PFSK-1 (cell line): ENCODE data around the gene KCNJ9.

ENCODE experiments used
- FOXP2 ChIP-seq: optimal IDR thresholded peaks from 2 replicates; pipeline ENCODE3; 2011; ENCODE audit warnings: borderline replicate concordance, control low read depth, inconsistent platforms; ENCODE audit not compliant: insufficient read depth; ENCODE audit errors: extremely low read length, extremely low read depth
- POLR2AphosphoS5 ChIP-seq: IDR thresholded peaks from 2 replicates; pipeline ENCODE4 v1.6.1; 2012; ENCODE audit warnings: low read depth, mild to moderate bottlenecking, control low read depth, low read length, moderate library complexity
- REST ChIP-seq, 2 experiments: IDR thresholded peaks; 2 replicates each; pipeline versions ENCODE4 v1.6.1 to v1.8.0; 2011 to 2012; ENCODE audit warnings: low read depth in 2 of 2, low read length in 2 of 2, control low read depth in 1 of 2, inconsistent platforms in 1 of 2, mild to moderate bottlenecking in 1 of 2, moderate library complexity in 1 of 2; ENCODE audit not compliant: insufficient read depth in 1 of 2
- SIN3A ChIP-seq: IDR thresholded peaks from 2 replicates; pipeline ENCODE4 v1.6.1; 2012; ENCODE audit warnings: mild to moderate bottlenecking, low read length, moderate library complexity, borderline replicate concordance; ENCODE audit not compliant: insufficient read depth
- TAF1 ChIP-seq: IDR thresholded peaks from 2 replicates; pipeline ENCODE4 v1.6.1; 2012; ENCODE audit warnings: low read length, control low read depth, borderline replicate concordance; ENCODE audit not compliant: insufficient read depth

KCNJ9 gene

GRCh38 chr1:160107512-160107911 is 26.2 kb downstream of the KCNJ9 start:
- no peak for TF ChIP-seq REST (IDR thresholded peaks at IDR 0.05; ENCODE audit: insufficient read depth in 1 of 2, low read depth in 2 of 2, low read length in 2 of 2)
- TF ChIP-seq TAF1 = no peak
- no peak for TF ChIP-seq SIN3A
- no peak for TF ChIP-seq POLR2AphosphoS5
- TF ChIP-seq FOXP2 = no peak

- TF ChIP-seq SIN3A (no peak), POLR2AphosphoS5 (no peak), REST (IDR thresholded peaks at IDR 0.05; ENCODE audit: insufficient read depth in 1 of 2, low read depth in 2 of 2, low read length in 2 of 2) (no peak), FOXP2 (no peak), TAF1 (no peak)
Measured at GRCh38 chr1:160108888-160109662, 27.7 kb downstream of the KCNJ9 start.

GRCh38 chr1:160109686-160110085 is 28.3 kb downstream of the KCNJ9 start:
- TF ChIP-seq REST (IDR thresholded peaks at IDR 0.05; ENCODE audit: insufficient read depth in 1 of 2, low read depth in 2 of 2, low read length in 2 of 2) (no peak), FOXP2 (no peak), TAF1 (no peak), SIN3A (no peak), POLR2AphosphoS5 (no peak)

- TF ChIP-seq POLR2AphosphoS5 = no peak
Measured at GRCh38 chr1:160112357-160112756, 31.0 kb downstream of the KCNJ9 start.

GRCh38 chr1:160113407-160113806 is 32.1 kb downstream of the KCNJ9 start:
- no peak for TF ChIP-seq FOXP2
- TF ChIP-seq SIN3A = no peak
- TF ChIP-seq POLR2AphosphoS5 = no peak
- TF ChIP-seq TAF1 = no peak
- no peak for TF ChIP-seq REST (IDR thresholded peaks at IDR 0.05; ENCODE audit: insufficient read depth in 1 of 2, low read depth in 2 of 2, low read length in 2 of 2)
